Mesenchymal stem cell (in vitro differentiated cells and primary cell): ENCODE data around the gene SEMG2.

Experiments
- DNase-seq: peaks from one replicate; pipeline ENCODE4 v3.0.0-alpha.2; 2013
- H2AFZ ChIP-seq: one replicate; pipeline ENCODE4 v1.6.1; 2013; ENCODE audit warnings: low read depth, mild to moderate bottlenecking, control low read depth, inconsistent platforms, low read length, moderate library complexity
- H2AK5ac ChIP-seq: 2 replicates; pipeline ENCODE4 v1.6.1; 2013; ENCODE audit warnings: low read length, moderate library complexity, mild to moderate bottlenecking, inconsistent platforms; ENCODE audit not compliant: severe bottlenecking
- H2BK120ac ChIP-seq: one replicate; pipeline ENCODE4 v1.6.1; 2013; ENCODE audit warnings: low read depth, mild to moderate bottlenecking, inconsistent platforms, low read length, moderate library complexity
- H2BK12ac ChIP-seq, 2 experiments: one replicate each; pipeline ENCODE4 v1.6.1; 2013; ENCODE audit warnings: inconsistent platforms in 2 of 2, low read length in 2 of 2, mild to moderate bottlenecking in 2 of 2, moderate library complexity in 2 of 2, control low read depth in 1 of 2
- H2BK15ac ChIP-seq: one replicate; pipeline ENCODE4 v1.6.1; 2013; ENCODE audit warnings: mild to moderate bottlenecking, low read depth, inconsistent platforms; ENCODE audit not compliant: poor library complexity, severe bottlenecking
- H2BK5ac ChIP-seq: 2 replicates; pipeline ENCODE4 v1.6.1; 2013; ENCODE audit warnings: low read depth, mild to moderate bottlenecking, low read length, control low read depth, inconsistent platforms; ENCODE audit not compliant: poor library complexity, severe bottlenecking
- H3K14ac ChIP-seq, 2 experiments: one replicate each; pipeline ENCODE4 v1.6.1; 2013; ENCODE audit warnings: inconsistent platforms in 2 of 2, low read length in 2 of 2, control low read depth in 1 of 2, mild to moderate bottlenecking in 1 of 2, moderate library complexity in 1 of 2
- H3K18ac ChIP-seq, 2 experiments: one replicate each; pipeline ENCODE4 v1.6.1; 2013; ENCODE audit warnings: inconsistent platforms in 2 of 2, low read length in 2 of 2, control low read depth in 1 of 2, low read depth in 1 of 2, mild to moderate bottlenecking in 1 of 2
- H3K23ac ChIP-seq, 2 experiments: one replicate each; pipeline ENCODE4 v1.6.1; 2013; ENCODE audit warnings: inconsistent platforms in 2 of 2, low read length in 2 of 2, mild to moderate bottlenecking in 2 of 2, moderate library complexity in 2 of 2, control low read depth in 1 of 2
- H3K27ac ChIP-seq: 2 replicates; pipeline ENCODE4 v1.5.1; 2013; ENCODE audit warnings: mild to moderate bottlenecking, moderate library complexity, low read length, control low read depth, inconsistent platforms; ENCODE audit not compliant: poor library complexity, severe bottlenecking
- H3K27me3 ChIP-seq, 2 experiments: 2 replicates each; pipeline versions ENCODE4 v1.6.1 to v1.7.0; 2013; ENCODE audit warnings: low read length in 2 of 2, mild to moderate bottlenecking in 2 of 2, moderate library complexity in 2 of 2, control low read depth in 1 of 2, inconsistent platforms in 1 of 2; ENCODE audit not compliant: control insufficient read depth in 1 of 2, insufficient read depth in 1 of 2
- H3K36me3 ChIP-seq, 2 experiments: 2 replicates each; pipeline versions ENCODE4 v1.6.1 to v1.7.0; 2013; ENCODE audit warnings: low read length in 2 of 2, control low read depth in 1 of 2, inconsistent platforms in 1 of 2, low read depth in 1 of 2, mild to moderate bottlenecking in 1 of 2; ENCODE audit not compliant: insufficient read depth in 2 of 2, control insufficient read depth in 1 of 2
- H3K4ac ChIP-seq, 2 experiments: one replicate each; pipeline ENCODE4 v1.6.1; 2013; ENCODE audit warnings: inconsistent platforms in 2 of 2, low read length in 2 of 2, mild to moderate bottlenecking in 2 of 2, moderate library complexity in 2 of 2, control low read depth in 1 of 2, low read depth in 1 of 2
- H3K4me1 ChIP-seq: 2 replicates; pipeline ENCODE4 v1.6.1; 2013; ENCODE audit warnings: low read depth, low read length, control low read depth; ENCODE audit not compliant: control insufficient read depth, insufficient read depth
- H3K4me2 ChIP-seq: 2 replicates; pipeline ENCODE4 v1.6.1; 2013; ENCODE audit warnings: low read length, mild to moderate bottlenecking, inconsistent platforms; ENCODE audit not compliant: poor library complexity, severe bottlenecking
- H3K4me3 ChIP-seq, 2 experiments: 2 replicates each; pipeline versions ENCODE4 v1.5.1 to v1.7.0; 2013; ENCODE audit warnings: low read length in 2 of 2, mild to moderate bottlenecking in 2 of 2, control low read depth in 1 of 2, low read depth in 1 of 2; ENCODE audit not compliant: insufficient read depth in 1 of 2
- H3K79me1 ChIP-seq: replicated peaks from 2 replicates; pipeline ENCODE4 v1.6.1; 2013; ENCODE audit warnings: mild to moderate bottlenecking, control low read depth, low read length, inconsistent platforms; ENCODE audit not compliant: poor library complexity, severe bottlenecking
- H3K9ac ChIP-seq: 2 replicates; pipeline ENCODE4 v1.7.0; 2013; ENCODE audit warnings: mild to moderate bottlenecking, low read length, moderate library complexity
- H3K9me3 ChIP-seq: 2 replicates; pipeline ENCODE4 v1.7.0; 2013; ENCODE audit warnings: mild to moderate bottlenecking, low read length; ENCODE audit not compliant: control insufficient read depth
- H4K8ac ChIP-seq: one replicate; pipeline ENCODE4 v1.6.1; 2013; ENCODE audit warnings: inconsistent platforms, mild to moderate bottlenecking, low read length, moderate library complexity
- H4K91ac ChIP-seq: one replicate; pipeline ENCODE4 v1.6.1; 2013; ENCODE audit warnings: mild to moderate bottlenecking, low read length, inconsistent platforms
- WGBS: methylation state at CpG from one replicate; pipeline ENCODE4 v1.1.7; 2013; ENCODE audit warnings: mixed read lengths; 5-methylcytosine and 5-hydroxymethylcytosine counted together

The SEMG2 gene

DNA sequence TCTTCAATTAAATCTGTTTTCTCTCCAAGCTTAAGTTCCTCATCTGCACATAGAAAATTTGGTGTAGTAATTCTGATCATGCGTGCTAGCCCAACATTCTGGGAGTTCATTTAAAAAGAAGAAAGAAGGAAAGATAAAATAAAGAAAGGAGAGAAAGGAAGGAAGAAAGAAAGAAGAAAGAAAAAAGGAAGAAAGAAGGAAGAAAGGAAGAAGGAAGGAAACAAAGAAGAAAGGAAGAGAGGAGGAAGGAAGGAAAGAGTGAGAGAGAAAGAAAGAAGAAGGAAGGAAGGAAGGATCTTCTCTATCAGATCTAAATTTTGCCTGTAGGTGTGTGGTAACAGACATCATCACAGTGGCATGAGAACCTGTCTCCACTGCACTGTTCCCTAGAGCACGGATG, 17.0 kb downstream of the SEMG2 start:
- H2BK15ac ChIP-seq, result no peak overlapping the region
- H3K36me3 ChIP-seq, result no peaks in the 10 kb centered on the region
- H3K27me3 ChIP-seq, result peaks cover 8 to 46% of the 10 kb centered on the region in 2 experiments
- no peak overlapping the region for H2BK120ac ChIP-seq
- DNase-seq, result no peak
- H3K79me1 ChIP-seq, result no peaks in the 10 kb centered on the region
- H2BK12ac ChIP-seq, result no peak overlapping the region
- no peak overlapping the region for H2AFZ ChIP-seq
- no peak overlapping the region for H4K91ac ChIP-seq
- WGBS, result 92% methylated on average over 2 of the region's 2 CpGs
- H3K9me3 ChIP-seq, result no peaks in the 10 kb centered on the region
- no peaks in the 10 kb centered on the region for H3K4me1 ChIP-seq
- H4K8ac ChIP-seq, result no peak overlapping the region
- H3K27ac ChIP-seq, result no peak overlapping the region
- H3K4ac ChIP-seq, result no peak overlapping the region
- H3K9ac ChIP-seq, result no peak overlapping the region
- H2AK5ac ChIP-seq, result no peak overlapping the region
- no peak overlapping the region for H3K23ac ChIP-seq
- H2BK5ac ChIP-seq, result no peak overlapping the region
- no peak overlapping the region for H3K14ac ChIP-seq
- H3K18ac ChIP-seq, result no peak overlapping the region
- no peak overlapping the region for H3K4me2 ChIP-seq
- H3K4me3 ChIP-seq, result no peak overlapping the region

DNA sequence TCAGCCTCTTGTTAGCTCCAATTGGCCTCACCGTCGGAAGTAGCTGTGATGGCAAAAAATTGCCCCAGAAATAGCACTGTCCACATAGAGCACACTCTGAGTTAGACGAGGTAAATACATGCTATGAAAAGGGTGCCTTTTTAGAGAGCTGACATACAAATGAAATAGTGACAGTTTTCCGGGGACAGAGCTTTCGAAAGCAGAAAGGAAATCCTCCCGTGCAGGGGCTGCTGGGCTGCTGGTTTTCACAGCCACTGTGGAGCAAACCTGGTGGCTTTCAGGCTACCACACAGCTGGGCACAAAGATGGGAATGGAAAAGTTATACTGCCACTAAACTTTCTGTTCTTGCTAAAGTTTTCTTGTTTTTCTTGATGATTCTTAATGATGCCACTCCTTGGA, 24.9 kb downstream of the SEMG2 start:
- H3K36me3 ChIP-seq, result no peaks in the 10 kb centered on the region
- no peak overlapping the region for H3K14ac ChIP-seq
- H2BK120ac ChIP-seq, result no peak overlapping the region
- no peak overlapping the region for H3K23ac ChIP-seq
- 70% methylated on average over 6 of the region's 6 CpGs for whole genome bisulfite sequencing
- H4K8ac ChIP-seq, result no peak overlapping the region
- H4K91ac ChIP-seq, result no peak overlapping the region
- no peak overlapping the region for H3K18ac ChIP-seq
- no peak overlapping the region for H2AK5ac ChIP-seq
- H3K27ac ChIP-seq, result no peak overlapping the region
- H3K9me3 ChIP-seq, result no peaks in the 10 kb centered on the region
- no peak overlapping the region for H3K4ac ChIP-seq
- H3K27me3 ChIP-seq, result peaks cover 8 to 54% of the 10 kb centered on the region in 2 experiments
- no peaks in the 10 kb centered on the region for H3K4me1 ChIP-seq
- no peak for DNase-seq
- no peak overlapping the region for H3K4me2 ChIP-seq
- no peak overlapping the region for H3K9ac ChIP-seq
- no peak overlapping the region for H2BK12ac ChIP-seq
- H2BK5ac ChIP-seq, result no peak overlapping the region
- no peaks in the 10 kb centered on the region for H3K79me1 ChIP-seq
- no peak overlapping the region for H2AFZ ChIP-seq
- no peak overlapping the region for H3K4me3 ChIP-seq
- H2BK15ac ChIP-seq, result no peak overlapping the region

DNA sequence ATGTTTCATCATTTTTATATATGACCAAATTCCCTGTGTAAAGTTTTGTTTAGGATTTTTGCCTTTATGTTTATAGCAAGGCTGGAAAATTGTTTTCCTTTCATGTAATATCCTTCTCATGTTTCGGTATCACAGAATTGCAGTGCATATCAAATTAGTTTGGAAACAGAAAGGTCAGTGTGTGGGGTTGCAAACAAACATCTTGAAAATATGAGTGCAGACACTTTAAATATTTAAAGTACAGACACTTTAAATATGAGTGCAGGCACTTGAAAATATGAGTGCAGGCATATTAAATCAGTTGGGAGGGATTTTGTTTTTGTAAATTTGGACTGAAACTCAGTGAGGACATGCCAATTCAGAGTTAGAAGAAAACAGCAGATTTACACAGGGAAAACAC, 26.7 kb downstream of the SEMG2 start:
- Histone ChIP-seq H2AFZ (no peak overlapping the region), H3K27ac (no peak overlapping the region), H3K4ac (no peak overlapping the region), H4K91ac (no peak overlapping the region), H4K8ac (no peak overlapping the region), H3K9ac (no peak overlapping the region), H3K18ac (no peak overlapping the region), H3K27me3 (peaks cover 18 to 56% of the 10 kb centered on the region in 2 experiments), H2BK120ac (no peak overlapping the region), H3K23ac (no peak overlapping the region), H2AK5ac (no peak overlapping the region), H2BK12ac (no peak overlapping the region), H3K9me3 (no peaks in the 10 kb centered on the region), H3K36me3 (no peaks in the 10 kb centered on the region), H3K14ac (no peak overlapping the region), H3K4me1 (no peaks in the 10 kb centered on the region), H2BK15ac (no peak overlapping the region), H3K79me1 (no peaks in the 10 kb centered on the region), H2BK5ac (no peak overlapping the region), H3K4me3 (no peak overlapping the region), H3K4me2 (no peak overlapping the region)
- DNase-seq, result no peak
- WGBS, result 86% methylated on average over 1 of the region's 1 CpG

- H3K4me1 ChIP-seq, result no peaks in the 10 kb centered on the region
- no peak overlapping the region for H3K4me2 ChIP-seq
- H3K79me1 ChIP-seq, result no peaks in the 10 kb centered on the region
- no peaks in the 10 kb centered on the region for H3K9me3 ChIP-seq
- no peak overlapping the region for H2BK5ac ChIP-seq
- no peak overlapping the region for H3K18ac ChIP-seq
- H3K27ac ChIP-seq, result no peak overlapping the region
- H3K14ac ChIP-seq, result no peak overlapping the region
- no peak overlapping the region for H2AFZ ChIP-seq
- no peak overlapping the region for H2BK120ac ChIP-seq
- no peak overlapping the region for H4K91ac ChIP-seq
- H3K4me3 ChIP-seq, result no peak overlapping the region
- H3K27me3 ChIP-seq, result peaks cover 18 to 60% of the 10 kb centered on the region in 2 experiments
- H2BK15ac ChIP-seq, result no peak overlapping the region
- no peak overlapping the region for H3K23ac ChIP-seq
- no peaks in the 10 kb centered on the region for H3K36me3 ChIP-seq
- H3K9ac ChIP-seq, result no peak overlapping the region
- H2AK5ac ChIP-seq, result no peak overlapping the region
- no peak overlapping the region for H4K8ac ChIP-seq
- no peak overlapping the region for H3K4ac ChIP-seq
- no peak overlapping the region for H2BK12ac ChIP-seq
- DNase-seq, result no peak
Measured at GRCh38 chr20:45248609-45249008, 27.4 kb downstream of the SEMG2 start.
